Hepatocyte (in vitro differentiated cells): ENCODE data around the gene COL5A2. TPM values are rescaled to one million over a fixed set of nuclear protein-coding genes. Genes with fewer than 3 reads are reported as not detected.

Experiments
- DNase-seq: peaks from one replicate; pipeline ENCODE4 v3.0.0-alpha.2; 2016; ENCODE audit warnings: low spot score
- H2AFZ ChIP-seq: fragments of 200-600 bp; sonication (generic); 2 replicates; pipeline ENCODE4 v1.6.0; 2016; ENCODE audit warnings: antibody characterized with exemption, mild to moderate bottlenecking
- H3K27ac ChIP-seq: fragments of 200-600 bp; sonication (generic); 2 replicates; pipeline ENCODE4 v1.5.1; 2016; ENCODE audit warnings: mild to moderate bottlenecking
- H3K27me3 ChIP-seq: fragments of 200-600 bp; sonication (generic); 2 replicates; pipeline ENCODE4 v1.6.1; 2016
- H3K36me3 ChIP-seq: fragments of 200-600 bp; sonication (generic); replicated peaks from 2 replicates; pipeline ENCODE4 v1.5.1; 2016; ENCODE audit warnings: low read depth; ENCODE audit not compliant: insufficient read depth
- H3K4me1 ChIP-seq: fragments of 200-600 bp; sonication (generic); 2 replicates; pipeline ENCODE4 v1.5.1; 2016; ENCODE audit warnings: mild to moderate bottlenecking, moderate library complexity; ENCODE audit not compliant: insufficient read depth
- H3K4me2 ChIP-seq: fragments of 200-600 bp; sonication (generic); 2 replicates; pipeline ENCODE4 v1.6.0; 2016
- H3K4me3 ChIP-seq: fragments of 200-600 bp; sonication (generic); 2 replicates; pipeline ENCODE4 v1.5.1; 2016; ENCODE audit warnings: mild to moderate bottlenecking
- H3K79me2 ChIP-seq: fragments of 200-600 bp; sonication (generic); 2 replicates; pipeline ENCODE4 v1.6.0; 2017; ENCODE audit warnings: mild to moderate bottlenecking
- H3K9me2 ChIP-seq: fragments of 200-600 bp; sonication (generic); replicated peaks from 2 replicates; pipeline ENCODE4 v1.6.0; 2017; ENCODE audit warnings: mild to moderate bottlenecking; ENCODE audit not compliant: insufficient read depth
- H3K9me3 ChIP-seq: fragments of 200-600 bp; sonication (generic); 2 replicates; pipeline ENCODE4 v1.5.1; 2016; ENCODE audit warnings: low read depth, mild to moderate bottlenecking
- H4K20me1 ChIP-seq: fragments of 200-600 bp; sonication (generic); 2 replicates; pipeline ENCODE4 v1.6.0; 2016; ENCODE audit warnings: mild to moderate bottlenecking; ENCODE audit not compliant: insufficient read depth, poor library complexity, severe bottlenecking
- EZH2 ChIP-seq: fragments of 200-600 bp; sonication (generic); IDR thresholded peaks from 2 replicates; pipeline ENCODE4 v1.6.1; 2016; ENCODE audit warnings: antibody characterized with exemption, mild to moderate bottlenecking, borderline replicate concordance
- EZH2phosphoT487 ChIP-seq: fragments of 200-600 bp; sonication (generic); IDR thresholded peaks from one replicate; pipeline ENCODE4 v1.6.1; 2018; ENCODE audit warnings: antibody characterized with exemption, mild to moderate bottlenecking, low read depth, moderate library complexity; ENCODE audit not compliant: unreplicated experiment, severe bottlenecking
- WGBS: methylation state at CpG from one replicate; pipeline ENCODE4 v1.1.6; 2016; ENCODE audit warnings: low lambda C conversion rate; ENCODE audit errors: missing lambda C conversion rate; 5-methylcytosine and 5-hydroxymethylcytosine counted together
- polyA plus RNA-seq: library from polyadenylated mRNA; unstranded; fragments of >200 nt; fragmentation: Nextera tagmentation; extraction: Ambion mirVana; gene quantifications from 2 replicates; pipeline ENCODE4 v1.2.1, GENCODE V29; 2016
- total RNA-seq: library from RNA; depleted of rRNA; stranded (reverse); fragments of >200 nt; gene quantifications from 2 replicates; pipeline ENCODE4 v1.2.3, GENCODE V29; 2014
- TF ChIP-seq, protein P1 (sequence below): fragments of 200-600 bp; sonication (generic); IDR thresholded peaks from 2 replicates; pipeline ENCODE4 v1.5.1; 2016; ENCODE audit warnings: antibody characterized with exemption, mild to moderate bottlenecking; ENCODE audit not compliant: poor library complexity

Gene COL5A2
- total and polyA plus RNA-seq, 2 experiments from 2014 or later, result 137 to 406 TPM

DNA sequence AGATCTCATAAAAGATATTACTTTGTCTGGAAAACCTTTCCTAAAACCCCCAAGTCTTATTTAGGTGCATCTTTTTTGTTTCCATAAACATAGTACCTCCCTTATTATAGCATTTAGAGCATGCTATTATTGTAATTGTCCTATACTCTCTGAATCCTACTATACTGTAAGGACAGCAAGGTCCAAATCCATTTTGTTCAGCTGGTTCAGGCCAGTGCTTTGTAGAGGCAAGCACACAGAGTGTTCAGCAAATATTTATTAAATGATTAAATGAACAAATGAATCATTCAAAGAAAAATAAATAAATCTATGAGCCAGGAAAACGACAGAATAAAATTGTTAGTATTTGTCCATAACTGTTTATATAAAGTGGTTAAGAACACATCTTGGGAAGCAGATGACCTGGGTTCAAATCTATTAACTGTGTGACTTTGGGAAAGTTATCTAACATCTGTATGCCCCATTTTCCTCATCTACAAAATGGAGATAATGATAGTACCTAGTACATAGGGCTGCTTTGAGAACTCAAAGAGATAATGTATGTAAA, 119.4 kb downstream of the COL5A2 start:
- H3K27me3 ChIP-seq, result no peaks in the 10 kb centered on the region
- no peaks in the 10 kb centered on the region for H4K20me1 ChIP-seq
- no peak overlapping the region for H3K27ac ChIP-seq
- no peak overlapping the region for H3K4me3 ChIP-seq
- no peak for DNase-seq
- no peak overlapping the region for H2AFZ ChIP-seq
- WGBS, result 46% methylated on average over 1 of the region's 1 CpG
- no peaks in the 10 kb centered on the region for H3K4me1 ChIP-seq
- TF ChIP-seq EZH2phosphoT487, result no peak
- TF ChIP-seq, protein P1, sequence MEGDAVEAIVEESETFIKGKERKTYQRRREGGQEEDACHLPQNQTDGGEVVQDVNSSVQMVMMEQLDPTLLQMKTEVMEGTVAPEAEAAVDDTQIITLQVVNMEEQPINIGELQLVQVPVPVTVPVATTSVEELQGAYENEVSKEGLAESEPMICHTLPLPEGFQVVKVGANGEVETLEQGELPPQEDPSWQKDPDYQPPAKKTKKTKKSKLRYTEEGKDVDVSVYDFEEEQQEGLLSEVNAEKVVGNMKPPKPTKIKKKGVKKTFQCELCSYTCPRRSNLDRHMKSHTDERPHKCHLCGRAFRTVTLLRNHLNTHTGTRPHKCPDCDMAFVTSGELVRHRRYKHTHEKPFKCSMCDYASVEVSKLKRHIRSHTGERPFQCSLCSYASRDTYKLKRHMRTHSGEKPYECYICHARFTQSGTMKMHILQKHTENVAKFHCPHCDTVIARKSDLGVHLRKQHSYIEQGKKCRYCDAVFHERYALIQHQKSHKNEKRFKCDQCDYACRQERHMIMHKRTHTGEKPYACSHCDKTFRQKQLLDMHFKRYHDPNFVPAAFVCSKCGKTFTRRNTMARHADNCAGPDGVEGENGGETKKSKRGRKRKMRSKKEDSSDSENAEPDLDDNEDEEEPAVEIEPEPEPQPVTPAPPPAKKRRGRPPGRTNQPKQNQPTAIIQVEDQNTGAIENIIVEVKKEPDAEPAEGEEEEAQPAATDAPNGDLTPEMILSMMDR, result no peak
- no peak for TF ChIP-seq EZH2
- H3K4me2 ChIP-seq, result no peak overlapping the region
- no peaks in the 10 kb centered on the region for H3K9me3 ChIP-seq
- H3K79me2 ChIP-seq, result no peaks in the 10 kb centered on the region
- H3K36me3 ChIP-seq, result no peaks in the 10 kb centered on the region
- no peaks in the 10 kb centered on the region for H3K9me2 ChIP-seq

DNA sequence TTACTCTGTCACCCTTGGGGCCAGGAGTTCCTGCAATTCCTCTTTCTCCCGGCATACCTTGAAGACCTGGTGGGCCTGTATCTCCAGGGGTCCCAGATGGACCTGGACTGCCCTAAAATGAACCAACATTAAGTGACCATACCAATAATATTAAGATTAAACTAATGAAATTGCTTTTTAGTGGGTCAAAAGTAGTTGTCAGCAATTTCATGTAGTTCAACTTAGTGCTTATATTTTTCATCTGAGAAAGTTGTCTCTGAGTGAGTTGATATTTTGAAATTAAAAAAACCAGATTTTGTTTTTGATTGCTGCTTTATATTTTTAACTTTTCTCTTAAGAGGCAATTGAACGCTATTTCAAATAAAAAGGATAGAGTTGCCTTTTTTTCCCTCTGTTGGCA, 122.2 kb downstream of the COL5A2 start:
- Histone ChIP-seq H2AFZ (no peak overlapping the region), H4K20me1 (no peaks in the 10 kb centered on the region), H3K4me1 (no peaks in the 10 kb centered on the region), H3K79me2 (no peaks in the 10 kb centered on the region), H3K9me2 (no peaks in the 10 kb centered on the region), H3K4me2 (no peak overlapping the region), H3K4me3 (no peak overlapping the region), H3K9me3 (no peaks in the 10 kb centered on the region), H3K36me3 (no peaks in the 10 kb centered on the region), H3K27me3 (no peaks in the 10 kb centered on the region), H3K27ac (no peak overlapping the region)
- DNase-seq, result no peak
- no peak for TF ChIP-seq EZH2phosphoT487
- 95% methylated on average over 2 of the region's 2 CpGs for WGBS

DNA sequence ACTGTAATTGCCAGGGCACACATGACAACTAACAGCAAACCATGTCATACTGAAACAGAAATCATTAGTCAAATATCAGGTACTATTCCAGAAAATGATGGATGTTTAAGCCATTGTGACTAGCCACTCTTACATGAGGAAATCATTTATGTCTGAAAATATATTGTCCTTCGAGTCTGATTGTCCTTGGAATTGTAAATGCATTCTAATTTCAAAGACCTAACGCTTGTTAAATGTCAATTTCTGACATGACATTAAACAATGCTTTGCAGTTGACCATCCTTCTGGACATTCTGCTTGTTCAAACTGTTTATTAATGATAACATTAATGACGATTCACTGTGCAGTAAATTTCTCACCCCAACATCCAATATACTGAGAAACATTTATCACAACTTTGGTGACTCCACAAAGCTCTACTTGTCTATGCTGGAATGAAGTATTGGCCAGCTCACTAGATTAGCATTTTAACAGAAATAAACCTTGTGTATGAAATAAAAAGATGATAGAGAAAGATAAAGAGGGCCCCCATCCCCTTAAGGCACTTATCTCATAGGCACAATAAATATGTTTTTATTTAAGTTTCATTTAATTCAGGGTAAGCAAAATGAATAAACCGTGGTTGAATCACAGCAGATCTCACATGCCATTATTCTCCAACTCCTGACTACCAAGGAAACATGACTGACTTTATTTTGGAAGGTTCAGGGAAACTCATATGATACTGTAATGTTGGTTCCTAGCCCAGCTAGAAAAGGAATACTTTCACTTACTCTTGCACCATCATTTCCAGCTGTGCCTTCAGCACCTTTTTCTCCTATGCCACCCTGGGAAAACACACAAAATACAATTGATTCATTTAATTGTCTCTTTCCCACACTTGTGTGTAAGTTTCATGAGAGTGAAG, 123.1 kb downstream of the COL5A2 start:
- H2AFZ ChIP-seq, result no peak overlapping the region
- no peaks in the 10 kb centered on the region for H3K79me2 ChIP-seq
- H3K36me3 ChIP-seq, result no peaks in the 10 kb centered on the region
- H3K27ac ChIP-seq, result no peak overlapping the region
- whole genome bisulfite sequencing, result 80% methylated on average over 4 of the region's 4 CpGs
- no peaks in the 10 kb centered on the region for H3K9me3 ChIP-seq
- no peaks in the 10 kb centered on the region for H3K27me3 ChIP-seq
- H4K20me1 ChIP-seq, result no peaks in the 10 kb centered on the region
- TF ChIP-seq EZH2 (no peak), EZH2phosphoT487 (no peak)
- TF ChIP-seq, protein P1, result no peak
- H3K9me2 ChIP-seq, result no peaks in the 10 kb centered on the region
- no peak for DNase-seq
- no peaks in the 10 kb centered on the region for H3K4me1 ChIP-seq
- no peak overlapping the region for H3K4me2 ChIP-seq
- H3K4me3 ChIP-seq, result no peak overlapping the region

DNA sequence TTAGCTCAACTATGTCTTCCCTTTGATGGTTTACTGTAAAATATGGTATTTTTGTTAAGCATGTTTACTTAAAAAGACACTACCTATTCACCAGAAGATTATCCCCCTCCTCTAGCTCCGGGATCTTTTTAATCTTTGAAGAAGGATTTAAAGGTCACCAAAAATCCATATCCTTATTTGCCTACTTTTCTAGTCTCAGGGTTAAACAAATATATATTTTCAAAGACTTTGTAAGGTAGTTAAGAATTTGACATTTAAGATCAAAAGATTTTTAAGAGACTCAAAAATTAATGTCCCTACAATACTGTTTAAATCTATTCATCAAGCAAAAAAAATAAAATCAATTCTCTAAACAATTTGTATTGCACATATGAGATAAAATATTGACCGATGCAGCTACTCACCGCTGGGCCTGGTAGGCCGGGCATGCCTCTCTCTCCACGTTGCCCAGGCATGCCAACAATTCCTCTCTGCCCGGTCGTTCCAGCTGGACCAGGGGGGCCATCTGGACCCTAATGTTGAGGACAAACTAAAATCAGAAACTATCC, 129.3 kb downstream of the COL5A2 start:
- no peaks in the 10 kb centered on the region for H3K27me3 ChIP-seq
- no peaks in the 10 kb centered on the region for H3K4me1 ChIP-seq
- H3K36me3 ChIP-seq, result peaks cover 5% of the 10 kb centered on the region
- H3K27ac ChIP-seq, result no peak overlapping the region
- no peaks in the 10 kb centered on the region for H4K20me1 ChIP-seq
- no peaks in the 10 kb centered on the region for H3K79me2 ChIP-seq
- no peaks in the 10 kb centered on the region for H3K9me2 ChIP-seq
- 80% methylated on average over 6 of the region's 7 CpGs for WGBS
- H3K9me3 ChIP-seq, result no peaks in the 10 kb centered on the region
- no peak for DNase-seq
- no peak overlapping the region for H3K4me2 ChIP-seq
- H2AFZ ChIP-seq, result no peak overlapping the region
- TF ChIP-seq EZH2phosphoT487, result no peak
- TF ChIP-seq EZH2, result no peak
- TF ChIP-seq, protein P1, result no peak
- H3K4me3 ChIP-seq, result no peak overlapping the region
